HG02885 (cell line): Measurements from ENCODE around the gene PIP5K1C.

ENCODE experiments used
- ATAC-seq: cut with Tn5 transposase; IDR thresholded peaks from one replicate; pipeline ENCODE4 v1.9.1; 2021; ENCODE audit warnings: mild to moderate bottlenecking; ENCODE audit not compliant: unreplicated experiment, poor library complexity

The PIP5K1C gene

DNA sequence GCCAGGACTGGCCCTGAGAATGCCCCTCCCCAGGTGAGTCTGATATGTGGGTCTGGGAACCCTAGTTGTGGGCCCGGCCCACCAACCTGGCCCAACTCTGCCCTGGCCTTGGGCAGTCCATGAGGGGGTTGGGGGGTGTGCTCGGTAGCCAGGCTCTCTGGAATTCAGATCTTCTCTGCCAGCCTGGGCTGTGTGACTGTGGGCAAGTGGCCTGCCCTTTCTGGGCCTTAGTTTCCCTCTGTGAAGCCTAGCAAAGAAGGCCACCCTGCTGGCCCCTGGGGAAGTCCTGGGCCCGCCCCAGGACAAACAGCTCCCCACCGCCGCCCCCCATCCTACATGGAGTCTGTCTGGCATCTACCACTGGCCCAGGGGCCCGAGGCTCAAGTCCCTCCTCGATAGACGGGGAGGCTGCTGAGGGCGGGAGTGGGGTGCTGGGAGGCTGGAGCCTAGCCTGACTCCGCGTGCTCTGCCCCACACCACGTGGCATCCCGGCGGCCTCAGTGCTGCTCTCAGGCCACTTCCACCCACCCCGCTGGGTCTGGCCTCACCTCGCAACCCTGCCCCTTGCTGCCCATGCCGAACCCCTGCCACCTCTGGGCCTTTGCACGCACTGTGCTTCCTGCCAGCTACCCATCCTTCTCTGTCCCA is 85.3 kb downstream of the PIP5K1C start:
- no peak for ATAC-seq

- ATAC-seq = no peak
Measured at GRCh38 chr19:3613818-3614661, 86.2 kb downstream of the PIP5K1C start.

DNA sequence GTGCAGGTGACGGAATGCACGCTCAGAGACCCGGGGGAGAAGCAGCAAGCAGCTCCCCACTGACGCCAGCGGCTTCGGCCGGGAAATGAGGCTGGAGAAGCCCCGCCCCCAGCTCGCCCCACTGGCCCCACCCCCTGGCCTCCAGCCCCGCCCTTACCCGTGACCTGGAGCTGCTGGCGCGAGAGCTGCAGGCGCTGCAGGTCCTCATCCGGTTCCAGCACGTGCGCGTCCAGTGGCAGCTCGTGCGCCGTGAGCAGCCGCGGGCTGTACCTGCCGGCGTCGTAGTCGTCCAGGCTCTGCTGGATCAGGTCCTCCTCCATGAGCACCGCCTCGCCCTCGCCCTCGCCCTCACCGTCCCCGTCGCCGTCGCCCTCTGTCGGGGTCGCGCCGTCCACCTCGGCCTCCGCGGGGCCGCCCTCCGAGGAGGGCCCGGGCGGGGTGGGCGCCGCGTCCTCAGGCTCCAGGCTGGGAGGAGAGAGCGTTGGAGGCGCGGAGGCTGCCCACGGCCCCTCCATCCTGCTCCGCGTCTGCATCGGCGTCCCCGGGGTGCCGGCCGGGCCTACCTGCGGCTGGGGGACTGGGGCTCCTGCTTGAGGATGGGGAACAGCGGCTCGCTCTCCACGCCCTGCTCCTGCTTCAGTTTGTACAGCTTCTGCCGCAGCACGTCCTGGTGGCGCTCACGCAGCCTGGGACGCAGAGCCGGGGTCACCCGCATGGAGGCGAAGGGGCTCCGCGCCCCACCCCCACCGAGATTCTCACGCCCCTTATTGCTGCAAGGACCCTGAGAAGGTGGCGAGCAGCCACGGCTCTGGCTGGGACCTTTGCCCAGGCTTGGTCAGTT is 87.1 kb downstream of the PIP5K1C start:
- ATAC-seq = no peak

GRCh38 chr19:3612330-3612729 is 87.9 kb downstream of the PIP5K1C start:
- ATAC-seq = no peak

DNA sequence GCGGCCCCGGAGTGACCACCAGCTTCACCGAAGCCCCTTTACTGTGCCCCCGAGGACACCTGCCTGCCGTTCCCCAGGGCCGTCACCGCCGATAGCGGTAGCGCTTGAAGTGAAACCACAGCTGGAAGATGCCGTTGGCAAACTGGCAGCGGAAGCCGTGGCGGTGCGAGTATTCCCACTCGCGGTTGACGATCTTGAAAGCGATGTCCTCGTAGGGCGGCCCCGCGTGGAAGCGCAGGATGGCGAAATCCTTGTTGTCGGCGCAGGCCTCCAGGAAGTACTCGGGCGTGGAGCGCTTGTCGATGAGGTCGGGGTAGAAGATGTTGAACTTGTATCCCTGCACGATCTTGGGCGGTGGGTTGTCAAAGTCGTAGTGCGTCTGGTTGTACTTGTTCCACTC is 88.4 kb downstream of the PIP5K1C start:
- ATAC-seq = no peak

DNA sequence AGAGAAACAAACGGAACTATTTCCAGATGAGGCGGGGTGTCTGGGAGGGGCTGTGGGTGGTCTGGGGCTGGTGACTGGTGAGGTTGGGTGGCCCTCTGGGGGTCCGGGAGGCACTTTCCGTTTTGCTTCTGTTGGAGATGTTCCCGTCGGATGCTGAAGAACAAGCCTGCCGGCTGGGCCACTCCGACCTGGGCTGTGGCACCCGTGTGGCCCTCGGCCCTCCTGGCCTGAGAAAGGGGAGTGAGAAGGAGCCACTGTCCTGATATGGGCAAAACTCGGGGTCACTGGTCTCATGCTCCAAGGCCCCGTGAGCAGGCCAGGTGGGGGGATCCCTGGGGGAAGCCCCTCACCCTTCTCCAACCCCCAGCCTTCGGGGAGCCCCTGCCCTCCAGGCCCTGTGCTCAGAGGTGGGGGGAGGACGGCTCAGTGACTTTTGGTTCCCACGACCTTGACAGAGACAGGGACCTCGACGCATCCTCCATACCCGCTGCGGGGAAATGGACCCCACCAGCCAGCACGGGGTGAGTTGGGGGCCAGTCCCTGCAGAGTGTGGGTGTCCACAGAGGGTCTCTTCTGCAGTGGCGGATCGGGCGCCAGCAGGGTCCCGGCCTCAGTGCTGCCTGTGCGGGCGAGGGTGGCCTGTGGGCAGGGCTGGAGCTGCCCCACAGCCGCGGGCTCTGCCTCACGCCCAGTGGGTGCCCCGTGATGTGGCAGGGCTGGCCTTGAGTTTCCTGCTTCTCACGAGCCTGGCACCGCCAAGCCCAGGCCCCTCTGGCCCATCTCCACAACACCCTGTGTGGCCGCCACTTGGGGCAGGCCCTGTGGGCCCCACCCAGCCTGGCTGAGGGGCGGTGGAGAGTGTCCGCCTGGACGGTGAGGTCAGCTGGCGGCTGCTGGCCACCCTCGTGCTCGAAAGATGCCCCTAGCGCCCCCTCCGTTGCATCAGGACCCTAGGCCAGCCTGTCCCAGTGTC is 89.2 kb downstream of the PIP5K1C start:
- ATAC-seq = no peak

- no peak for ATAC-seq
Measured at GRCh38 chr19:3609779-3610719, 90.2 kb downstream of the PIP5K1C start.

GRCh38 chr19:3608750-3609322 is 91.4 kb downstream of the PIP5K1C start:
- no peak for ATAC-seq

GRCh38 chr19:3608079-3608641 is 92.1 kb downstream of the PIP5K1C start:
- ATAC-seq = no peak

DNA sequence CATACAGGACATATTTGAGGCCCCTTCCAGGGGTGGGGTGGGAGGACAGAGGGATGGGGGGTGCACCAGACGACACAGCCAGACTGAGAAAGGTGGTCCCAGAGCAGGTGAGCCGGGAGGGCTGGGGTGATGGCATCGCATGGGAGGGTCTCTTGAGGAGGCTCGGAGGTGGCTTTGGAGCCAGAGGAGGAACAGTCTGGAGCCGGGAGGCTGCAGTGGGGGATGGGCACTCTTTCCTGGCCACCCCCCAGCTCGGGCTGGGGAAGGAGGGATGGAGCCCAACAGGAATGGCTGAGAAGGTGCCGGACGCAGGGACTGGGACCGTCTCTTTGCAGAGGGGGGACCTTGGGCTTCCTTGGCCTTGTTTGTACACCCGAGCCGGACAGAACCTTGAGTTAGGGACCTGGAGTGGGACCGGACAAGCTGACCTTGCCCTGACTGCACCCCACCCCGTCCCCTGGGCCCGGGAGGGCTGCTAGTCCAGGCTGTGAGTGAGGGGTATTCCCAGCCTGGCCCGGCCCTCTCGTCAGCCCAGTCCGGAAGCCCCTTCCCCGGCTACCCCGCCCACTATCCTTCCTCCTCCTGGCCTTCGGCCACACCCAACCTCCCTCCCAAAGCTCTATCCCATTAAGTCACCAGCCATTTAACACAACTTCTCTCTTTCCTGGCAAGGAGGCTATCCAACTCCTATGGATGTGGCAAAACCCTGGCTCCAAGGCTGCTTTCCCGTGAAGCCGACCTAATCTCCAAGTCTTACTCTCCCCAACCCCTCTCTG is 92.8 kb downstream of the PIP5K1C start:
- no peak for ATAC-seq

DNA sequence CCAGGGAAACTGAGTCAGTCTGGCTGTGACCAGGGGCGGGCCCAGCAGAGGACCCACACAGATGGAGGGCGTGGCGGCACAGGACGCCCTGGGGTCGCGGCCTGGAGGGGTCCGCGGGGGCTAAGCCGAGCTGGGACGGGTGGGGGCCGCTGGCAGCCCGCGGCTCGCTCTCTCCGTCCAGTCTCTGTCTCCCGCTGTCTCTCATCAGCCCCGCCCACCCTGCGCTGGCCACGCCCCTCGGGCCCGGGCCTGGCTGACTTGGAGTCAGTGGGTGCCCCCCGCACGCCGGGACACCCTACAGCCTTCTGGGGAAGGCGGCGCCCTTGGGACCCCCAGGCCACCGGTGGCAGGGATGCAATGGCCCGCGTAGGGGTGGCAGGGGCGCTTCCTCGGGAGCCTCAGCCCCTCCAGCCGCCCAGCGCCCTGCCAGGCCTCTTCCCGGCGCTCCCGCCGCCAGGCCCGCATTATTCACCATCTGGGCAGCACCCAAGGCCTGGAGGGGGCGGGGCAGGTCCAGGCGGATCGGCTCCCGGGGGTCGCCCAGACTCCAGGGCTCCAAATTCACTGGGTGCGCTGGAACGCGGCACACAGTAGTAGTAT is 93.5 kb downstream of the PIP5K1C start, which contains the start of gene TBXA2R:
TBXA2R (minus strand) TSS at position 186 of the 600 bp plus-strand sequence. CDS start 6,241 bp downstream, outside the sequence.
- no peak for ATAC-seq

DNA sequence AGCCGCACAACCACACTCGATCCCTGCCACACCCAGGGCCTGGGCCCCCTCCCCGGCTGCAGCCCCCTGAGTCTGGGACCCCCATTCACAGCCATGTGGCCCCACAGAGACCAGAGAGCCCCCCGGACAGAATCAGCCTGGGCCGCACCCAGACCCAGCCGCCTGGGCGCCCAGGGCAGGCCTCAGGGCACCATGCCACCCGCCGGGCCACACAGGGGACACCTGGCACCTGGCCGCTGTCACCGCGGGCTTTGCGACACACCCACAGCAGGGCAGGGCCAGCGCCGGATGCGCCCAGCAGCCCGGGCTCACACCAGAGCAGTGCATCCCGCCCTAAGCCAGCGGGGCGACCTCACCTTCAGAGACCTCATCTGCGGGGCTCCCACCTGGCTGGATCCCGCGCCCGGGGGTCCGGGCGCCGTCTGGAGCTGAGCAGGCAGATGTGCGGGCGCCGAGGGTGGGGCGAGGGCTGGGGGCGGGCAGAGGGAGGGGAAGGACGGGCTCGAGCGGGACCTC is 94.0 kb downstream of the PIP5K1C start:
- ATAC-seq = no peak

DNA sequence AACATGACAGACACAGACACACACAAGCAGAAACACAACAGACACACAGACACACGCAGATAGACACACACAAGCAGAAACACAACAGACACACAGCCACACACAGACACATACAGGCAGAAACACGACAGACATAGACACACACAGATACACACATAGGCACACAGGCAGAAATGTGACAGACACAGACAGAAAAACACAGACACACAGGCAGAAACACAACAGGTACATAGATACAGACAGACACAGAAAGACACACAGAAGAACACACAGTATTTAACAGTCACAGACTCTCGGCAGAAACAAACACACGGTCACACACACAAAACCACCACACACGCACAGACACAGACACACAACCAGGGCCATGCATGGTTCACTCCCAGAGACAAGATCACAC is 94.5 kb downstream of the PIP5K1C start:
- ATAC-seq = no peak

DNA sequence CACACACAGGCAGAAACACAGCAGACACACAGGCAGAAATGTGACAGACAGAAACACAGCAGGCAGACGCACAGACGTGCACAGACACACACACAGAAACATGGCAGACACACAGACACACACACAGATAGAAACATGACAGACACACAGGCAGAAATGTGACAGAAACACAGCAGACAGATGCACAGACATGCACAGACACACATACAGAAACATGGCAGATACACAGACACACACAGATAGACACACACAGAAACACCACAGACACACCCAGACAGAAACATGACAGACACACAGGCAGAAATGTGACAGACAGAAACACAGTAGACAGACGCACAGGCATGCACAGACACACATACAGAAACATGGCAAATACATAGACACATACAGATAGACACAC is 94.9 kb downstream of the PIP5K1C start:
- no peak for ATAC-seq

DNA sequence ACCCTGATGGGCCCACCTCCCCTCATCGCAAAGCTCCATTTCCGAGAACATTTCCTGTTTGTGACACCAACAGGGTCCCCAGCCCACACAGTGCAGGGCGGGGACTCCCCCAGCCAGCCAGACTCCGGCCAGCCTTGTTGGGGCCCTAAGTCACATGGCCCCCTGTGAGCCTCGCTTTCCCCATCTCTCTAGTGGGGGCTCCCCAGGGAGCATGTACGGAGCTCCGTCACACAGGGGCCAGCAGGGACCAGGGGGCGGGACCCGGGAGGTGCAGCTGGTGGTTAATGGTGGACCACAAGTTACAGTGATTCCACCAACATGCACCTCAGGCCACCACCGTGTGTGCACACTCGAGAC is 95.3 kb downstream of the PIP5K1C start:
- ATAC-seq = no peak

GRCh38 chr19:3604227-3604986 is 95.9 kb downstream of the PIP5K1C start:
- ATAC-seq = no peak
